IMR-90 (cell line): ENCODE results near the gene WWP2. TPM values are rescaled to one million over a fixed set of nuclear protein-coding genes. Genes with fewer than 3 reads are reported as not detected.

Experiments used
- ATAC-seq: fragments of 200-7000 bp; cut with Tn5 transposase; 2 replicates; pipeline ENCODE4 v1.9.1; 2020; ENCODE audit warnings: low read depth, mild to moderate bottlenecking, moderate library complexity
- BruUV-seq: library from RNA; stranded (reverse); fragments of 400-500 nt; replicated peaks from 2 replicates; lab custom pipeline; 2021; lab: Mats Ljungman, UMichigan
- CTCF ChIA-PET: fragments of 300-600 bp; formaldehyde crosslinking; extraction: SDS; loops from one replicate; lab custom pipeline; 2021; ENCODE audit warnings: antibody characterized with exemption; lab: Yijun Ruan, JAX
- POLR2A ChIA-PET: fragments of 300-600 bp; sonication (Branson Sonifier 250); formaldehyde crosslinking; loops from one replicate; lab custom pipeline; 2022; ENCODE audit warnings: antibody characterized with exemption; ENCODE audit not compliant: unreplicated experiment; lab: Charles Lee
- DNase-seq: peaks from one replicate; pipeline ENCODE4 v3.0.0; 2013
- H2AFZ ChIP-seq: replicated peaks from 2 replicates; pipeline ENCODE3; 2013; ENCODE audit warnings: low read length, mild to moderate bottlenecking; ENCODE audit not compliant: poor library complexity
- H2AK5ac ChIP-seq: 2 replicates; pipeline ENCODE4 v1.6.1; 2013; ENCODE audit warnings: low read depth, low read length, inconsistent platforms
- H2AK9ac ChIP-seq: replicated peaks from 2 replicates; pipeline ENCODE3; 2013; ENCODE audit warnings: mild to moderate bottlenecking, low read depth, low read length, moderate library complexity; ENCODE audit not compliant: poor library complexity
- H2BK120ac ChIP-seq: 2 replicates; pipeline ENCODE4 v1.6.1; 2013; ENCODE audit warnings: low read depth, low read length, inconsistent platforms
- H2BK15ac ChIP-seq: 3 replicates; pipeline ENCODE4 v1.6.1; 2013; ENCODE audit warnings: low read depth, low read length, inconsistent platforms
- H2BK20ac ChIP-seq: 2 replicates; pipeline ENCODE4 v1.6.1; 2013; ENCODE audit warnings: low read depth, mild to moderate bottlenecking, inconsistent platforms, low read length, moderate library complexity
- H2BK5ac ChIP-seq: 2 replicates; pipeline ENCODE4 v1.6.1; 2013; ENCODE audit warnings: mild to moderate bottlenecking, low read depth, low read length, inconsistent platforms; ENCODE audit not compliant: poor library complexity, severe bottlenecking
- H3K14ac ChIP-seq: replicated peaks from 2 replicates; pipeline ENCODE4 v1.6.1; 2013; ENCODE audit warnings: low read depth, low read length, inconsistent platforms
- H3K18ac ChIP-seq: 2 replicates; pipeline ENCODE4 v1.6.1; 2013; ENCODE audit warnings: low read depth, low read length, control low read depth
- H3K23ac ChIP-seq: 2 replicates; pipeline ENCODE4 v1.6.1; 2013; ENCODE audit warnings: low read depth, low read length, inconsistent platforms
- H3K27ac ChIP-seq: 2 replicates; pipeline ENCODE4 v1.5.1; 2013; ENCODE audit warnings: mild to moderate bottlenecking, control low read depth, low read length; ENCODE audit not compliant: insufficient read depth
- H3K27me3 ChIP-seq: 2 replicates; pipeline ENCODE4 v1.6.1; 2013; ENCODE audit warnings: low read length; ENCODE audit not compliant: control insufficient read depth, insufficient read depth
- H3K36me3 ChIP-seq: 2 replicates; pipeline ENCODE4 v1.6.1; 2013; ENCODE audit warnings: low read length, mixed read lengths; ENCODE audit not compliant: control insufficient read depth, insufficient read depth
- H3K4ac ChIP-seq: 2 replicates; pipeline ENCODE4 v1.6.1; 2013; ENCODE audit warnings: low read depth, low read length, inconsistent platforms
- H3K4me1 ChIP-seq: 2 replicates; pipeline ENCODE4 v1.6.1; 2013; ENCODE audit warnings: low read length, mixed read lengths; ENCODE audit not compliant: control insufficient read depth, insufficient read depth
- H3K4me2 ChIP-seq: 2 replicates; pipeline ENCODE4 v1.6.1; 2013; ENCODE audit warnings: low read depth, mild to moderate bottlenecking, control low read depth, low read length, moderate library complexity
- H3K4me3 ChIP-seq: 2 replicates; pipeline ENCODE4 v1.5.1; 2013; ENCODE audit warnings: low read depth, mild to moderate bottlenecking, control low read depth, low read length, moderate library complexity; ENCODE audit not compliant: insufficient read depth
- H3K56ac ChIP-seq: 2 replicates; pipeline ENCODE4 v1.6.1; 2013; ENCODE audit warnings: low read length, inconsistent platforms; ENCODE audit not compliant: insufficient read depth; ENCODE audit errors: extremely low read depth
- H3K79me1 ChIP-seq, 2 experiments: 2 replicates each; pipeline ENCODE4 v1.6.1; 2013; ENCODE audit warnings: low read length in 2 of 2, inconsistent platforms in 1 of 2, low read depth in 1 of 2
- H3K9ac ChIP-seq: 2 replicates; pipeline ENCODE4 v1.6.1; 2013; ENCODE audit warnings: low read depth, low read length, control low read depth
- H3K9me1 ChIP-seq: 2 replicates; pipeline ENCODE4 v1.6.1; 2013; ENCODE audit warnings: low read length, inconsistent platforms; ENCODE audit not compliant: insufficient read depth
- H3K9me3 ChIP-seq: 2 replicates; pipeline ENCODE4 v1.6.1; 2013; ENCODE audit warnings: low read length; ENCODE audit not compliant: control insufficient read depth, insufficient read depth
- H4K20me1 ChIP-seq: 2 replicates; pipeline ENCODE4 v1.6.1; 2013; ENCODE audit warnings: low read length, inconsistent platforms; ENCODE audit not compliant: insufficient read depth
- H4K5ac ChIP-seq: 2 replicates; pipeline ENCODE4 v1.6.1; 2013; ENCODE audit warnings: mild to moderate bottlenecking, low read depth, low read length, control low read depth
- H4K8ac ChIP-seq, 2 experiments: 2 replicates each; pipeline ENCODE4 v1.6.1; 2013; ENCODE audit warnings: low read depth in 2 of 2, low read length in 2 of 2, control low read depth in 1 of 2, inconsistent platforms in 1 of 2
- H4K91ac ChIP-seq: 2 replicates; pipeline ENCODE4 v1.6.1; 2013; ENCODE audit warnings: low read depth, low read length, inconsistent platforms; ENCODE audit not compliant: insufficient read depth
- CEBPB ChIP-seq: IDR thresholded peaks from 2 replicates; pipeline ENCODE4 v1.6.1; 2012; ENCODE audit warnings: low read depth, low read length, improper control_type of control experiment
- CHD1 ChIP-seq: IDR thresholded peaks from 2 replicates; pipeline ENCODE4 v1.6.1; 2012; ENCODE audit warnings: low read depth, low read length, improper control_type of control experiment
- MAFK ChIP-seq: IDR thresholded peaks from 2 replicates; pipeline ENCODE4 v1.6.1; 2012; ENCODE audit warnings: low read depth, low read length, improper control_type of control experiment
- NFE2L2 ChIP-seq: fragments of 150-350 bp; IDR thresholded peaks from 2 replicates; pipeline ENCODE4 v1.6.1; 2016; ENCODE audit warnings: low read depth, mild to moderate bottlenecking, low read length
- RCOR1 ChIP-seq: IDR thresholded peaks from 2 replicates; pipeline ENCODE4 v1.6.1; 2012; ENCODE audit warnings: mild to moderate bottlenecking, low read length, improper control_type of control experiment; ENCODE audit not compliant: insufficient replicate concordance
- WGBS, 2 experiments: methylation state at CpG; one replicate each; pipeline versions ENCODE4 v1.1.5 to v1.1.7; 2013; ENCODE audit warnings: missing lambda C conversion rate in 2 of 2; ENCODE audit not compliant: insufficient read length in 1 of 2; ENCODE audit errors: extremely low coverage in 2 of 2; 5-methylcytosine and 5-hydroxymethylcytosine counted together
- dilution Hi-C: fragments of 300-500 bp; cut with HindIII; formaldehyde crosslinking; loops from one replicate; pipeline ENCODE4 v1.14.3; 2018; ENCODE audit warnings: low sequenced_read_pairs; ENCODE audit not compliant: unreplicated experiment
- in situ Hi-C: fragments of 300-500 bp; cut with MboI; formaldehyde crosslinking; loops from 3 replicates; pipeline ENCODE4 v1.14.3; 2019; ENCODE audit warnings: low sequenced_read_pairs, inconsistent platforms, mixed read lengths
- intact Hi-C: fragments of 100-400 bp; cut with micrococcal nuclease; formaldehyde crosslinking; loops from 2 replicates; pipeline ENCODE4 v1.10.0; 2022
- polyA plus RNA-seq, 3 experiments: library from polyadenylated mRNA; depleted of rRNA; stranded (reverse); fragments of >200 nt; gene quantifications; 2 replicates each; pipeline ENCODE4 v1.2.3, GENCODE V29; 2012; ENCODE audit warnings: low replicate concordance in 1 of 3
- total RNA-seq: library from RNA; depleted of rRNA; stranded (reverse); fragments of >200 nt; gene quantifications from 2 replicates; pipeline ENCODE4 v1.2.3, GENCODE V29; 2012
- TF ChIP-seq, protein P1 (sequence below): conservative IDR thresholded peaks from 2 replicates; pipeline ENCODE4 v1.5.1; 2012; ENCODE audit warnings: mild to moderate bottlenecking, low read depth, low read length, improper control_type of control experiment

The WWP2 gene
- total and polyA plus RNA-seq, 2 of the 4 experiments (the other 2 are of a cell fraction): 12.7 to 13.7 TPM

DNA sequence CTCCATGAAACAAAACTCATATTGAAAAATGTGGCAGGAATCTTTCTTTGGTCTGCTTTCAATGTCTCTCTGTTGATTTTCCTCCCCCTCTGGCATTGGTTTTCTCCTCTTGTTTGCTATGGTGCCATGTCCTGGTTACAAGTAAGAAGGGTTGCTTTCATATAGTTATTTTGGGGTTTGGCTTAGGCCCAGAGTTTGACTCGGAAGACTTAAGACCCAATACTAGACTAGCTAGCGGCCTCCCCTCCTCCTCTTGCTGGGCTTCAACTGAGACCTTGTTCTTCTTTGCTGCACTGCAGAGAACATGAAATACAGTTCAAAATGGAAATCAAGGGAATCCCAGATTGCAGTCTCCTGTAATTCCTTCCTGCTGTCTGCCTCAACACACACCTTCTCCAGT is 159.0 kb downstream of the WWP2 start (continued):
- TF ChIP-seq, protein P1, sequence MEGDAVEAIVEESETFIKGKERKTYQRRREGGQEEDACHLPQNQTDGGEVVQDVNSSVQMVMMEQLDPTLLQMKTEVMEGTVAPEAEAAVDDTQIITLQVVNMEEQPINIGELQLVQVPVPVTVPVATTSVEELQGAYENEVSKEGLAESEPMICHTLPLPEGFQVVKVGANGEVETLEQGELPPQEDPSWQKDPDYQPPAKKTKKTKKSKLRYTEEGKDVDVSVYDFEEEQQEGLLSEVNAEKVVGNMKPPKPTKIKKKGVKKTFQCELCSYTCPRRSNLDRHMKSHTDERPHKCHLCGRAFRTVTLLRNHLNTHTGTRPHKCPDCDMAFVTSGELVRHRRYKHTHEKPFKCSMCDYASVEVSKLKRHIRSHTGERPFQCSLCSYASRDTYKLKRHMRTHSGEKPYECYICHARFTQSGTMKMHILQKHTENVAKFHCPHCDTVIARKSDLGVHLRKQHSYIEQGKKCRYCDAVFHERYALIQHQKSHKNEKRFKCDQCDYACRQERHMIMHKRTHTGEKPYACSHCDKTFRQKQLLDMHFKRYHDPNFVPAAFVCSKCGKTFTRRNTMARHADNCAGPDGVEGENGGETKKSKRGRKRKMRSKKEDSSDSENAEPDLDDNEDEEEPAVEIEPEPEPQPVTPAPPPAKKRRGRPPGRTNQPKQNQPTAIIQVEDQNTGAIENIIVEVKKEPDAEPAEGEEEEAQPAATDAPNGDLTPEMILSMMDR: no peak

DNA sequence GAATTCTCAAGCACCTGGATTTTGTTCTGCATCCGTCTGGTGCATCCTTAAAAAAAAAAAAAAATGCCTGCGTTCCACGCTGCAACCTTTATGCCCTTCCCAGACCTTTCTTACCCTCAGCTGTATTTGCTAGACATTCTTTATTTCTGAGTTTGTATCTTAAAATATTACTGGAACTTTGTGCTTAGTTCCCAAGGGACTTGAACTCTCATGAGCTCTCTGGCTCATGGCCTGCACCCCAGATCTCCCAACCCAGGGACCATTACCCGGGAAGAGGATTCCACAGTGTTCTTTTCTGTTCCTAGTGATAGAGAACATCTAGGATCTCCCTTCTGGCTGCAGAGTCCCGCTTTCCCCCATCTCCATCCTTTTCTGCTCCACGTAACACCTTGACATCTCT is 160.1 kb downstream of the WWP2 start:
- TF ChIP-seq NFE2L2: no peak
- TF ChIP-seq CEBPB: no peak
- TF ChIP-seq RCOR1: no peak
- no peak for TF ChIP-seq MAFK
- TF ChIP-seq CHD1: no peak
- H3K9me3 ChIP-seq: no peaks in the 10 kb centered on the region
- H3K56ac ChIP-seq: no peak overlapping the region
- intact Hi-C loops (no loop called here), dilution Hi-C loops (no loop called here), in situ Hi-C loops (no loop called here)
- H3K4me1 ChIP-seq: peaks cover 18% of the 10 kb centered on the region
- H2AFZ ChIP-seq: no peak overlapping the region
- no peak for ATAC-seq
- H4K20me1 ChIP-seq: no peaks in the 10 kb centered on the region
- no TSS peak for BruUV-seq
- H3K36me3 ChIP-seq: no peaks in the 10 kb centered on the region
- no peak overlapping the region for H4K91ac ChIP-seq
- no peak overlapping the region for H2BK5ac ChIP-seq
- no peak overlapping the region for H2BK20ac ChIP-seq
- ChIA-PET POLR2A (no interaction called here), CTCF (interaction anchor here (0.7 kb wide), 1 partner anchor 21 kb away, joined by 5 read pairs; no protein-coding TSS in a partner anchor)
- H3K27ac ChIP-seq: no peak overlapping the region
- H3K4me3 ChIP-seq: no peak overlapping the region
- H3K9me1 ChIP-seq: peaks cover 16% of the 10 kb centered on the region
- H3K27me3 ChIP-seq: no peaks in the 10 kb centered on the region
- H2BK120ac ChIP-seq: no peak overlapping the region
- peaks cover 0 to 18% of the 10 kb centered on the region in 2 experiments; a peak in 3 of 4 replicates for H3K79me1 ChIP-seq
- no peak overlapping the region for H3K23ac ChIP-seq
- no peak overlapping the region for H4K8ac ChIP-seq
- WGBS, 2 experiments: 80% methylated on average over 1 of the region's 6 CpGs; no CpG with 5 or more reads in 1 of the 2 experiments
- no peak overlapping the region for H3K4me2 ChIP-seq
- no peak overlapping the region for H3K18ac ChIP-seq
- H3K9ac ChIP-seq: no peak overlapping the region
- no peak overlapping the region for H3K14ac ChIP-seq
- peak overlapping the region; percentile 29 for H2AK9ac ChIP-seq
- no peak overlapping the region for H4K5ac ChIP-seq
- DNase-seq: no peak
- H3K4ac ChIP-seq: no peak overlapping the region; the same call in 1 of the 2 replicates
- H2BK15ac ChIP-seq: no peak overlapping the region
- no peak overlapping the region for H2AK5ac ChIP-seq
